ENCODE measurements around the gene ATP2C2.

ATP2C2 gene

DNA sequence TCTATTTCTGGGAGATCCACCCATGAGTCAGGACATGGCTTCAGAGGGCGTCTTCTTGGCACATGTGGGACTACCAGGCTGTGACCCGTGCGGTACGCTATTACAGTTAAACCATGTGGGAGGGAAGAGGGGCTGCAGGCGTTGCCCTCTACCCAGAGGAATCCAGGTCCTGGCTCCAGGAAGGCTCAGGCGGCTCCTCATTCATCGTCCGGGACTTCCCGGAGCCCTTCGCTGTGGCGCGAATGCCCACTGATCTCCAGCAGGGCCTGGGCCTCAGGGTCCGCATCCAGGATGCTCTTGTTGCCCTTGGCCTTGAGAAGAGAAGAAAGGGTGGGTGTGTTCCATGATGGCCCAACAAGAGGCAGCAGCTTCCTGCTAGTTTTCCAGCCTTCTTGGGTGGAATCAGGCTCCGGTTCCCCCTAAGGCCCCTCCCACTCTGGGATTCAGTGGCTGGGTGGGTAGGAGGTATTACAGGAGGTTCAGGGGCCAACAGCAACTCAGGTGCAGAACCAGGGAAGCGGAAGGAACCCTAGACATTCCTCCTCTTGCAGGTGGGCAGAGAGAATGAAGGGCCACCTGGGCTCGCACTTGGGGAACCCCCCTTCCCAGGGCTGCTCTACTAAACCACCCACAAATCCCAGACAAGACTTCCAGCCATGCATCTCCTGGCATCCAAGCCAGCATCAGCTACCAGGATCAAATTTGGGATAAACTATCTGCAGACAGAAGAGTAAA is 111.5 kb downstream of the ATP2C2 start:
- no peak for DNase-seq (ENCODE audit: low spot score)
- TF ChIP-seq, protein P1, sequence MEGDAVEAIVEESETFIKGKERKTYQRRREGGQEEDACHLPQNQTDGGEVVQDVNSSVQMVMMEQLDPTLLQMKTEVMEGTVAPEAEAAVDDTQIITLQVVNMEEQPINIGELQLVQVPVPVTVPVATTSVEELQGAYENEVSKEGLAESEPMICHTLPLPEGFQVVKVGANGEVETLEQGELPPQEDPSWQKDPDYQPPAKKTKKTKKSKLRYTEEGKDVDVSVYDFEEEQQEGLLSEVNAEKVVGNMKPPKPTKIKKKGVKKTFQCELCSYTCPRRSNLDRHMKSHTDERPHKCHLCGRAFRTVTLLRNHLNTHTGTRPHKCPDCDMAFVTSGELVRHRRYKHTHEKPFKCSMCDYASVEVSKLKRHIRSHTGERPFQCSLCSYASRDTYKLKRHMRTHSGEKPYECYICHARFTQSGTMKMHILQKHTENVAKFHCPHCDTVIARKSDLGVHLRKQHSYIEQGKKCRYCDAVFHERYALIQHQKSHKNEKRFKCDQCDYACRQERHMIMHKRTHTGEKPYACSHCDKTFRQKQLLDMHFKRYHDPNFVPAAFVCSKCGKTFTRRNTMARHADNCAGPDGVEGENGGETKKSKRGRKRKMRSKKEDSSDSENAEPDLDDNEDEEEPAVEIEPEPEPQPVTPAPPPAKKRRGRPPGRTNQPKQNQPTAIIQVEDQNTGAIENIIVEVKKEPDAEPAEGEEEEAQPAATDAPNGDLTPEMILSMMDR (IDR thresholded peaks at IDR 0.05; ENCODE audit: extremely low read depth, missing control alignments) = no peak

DNA sequence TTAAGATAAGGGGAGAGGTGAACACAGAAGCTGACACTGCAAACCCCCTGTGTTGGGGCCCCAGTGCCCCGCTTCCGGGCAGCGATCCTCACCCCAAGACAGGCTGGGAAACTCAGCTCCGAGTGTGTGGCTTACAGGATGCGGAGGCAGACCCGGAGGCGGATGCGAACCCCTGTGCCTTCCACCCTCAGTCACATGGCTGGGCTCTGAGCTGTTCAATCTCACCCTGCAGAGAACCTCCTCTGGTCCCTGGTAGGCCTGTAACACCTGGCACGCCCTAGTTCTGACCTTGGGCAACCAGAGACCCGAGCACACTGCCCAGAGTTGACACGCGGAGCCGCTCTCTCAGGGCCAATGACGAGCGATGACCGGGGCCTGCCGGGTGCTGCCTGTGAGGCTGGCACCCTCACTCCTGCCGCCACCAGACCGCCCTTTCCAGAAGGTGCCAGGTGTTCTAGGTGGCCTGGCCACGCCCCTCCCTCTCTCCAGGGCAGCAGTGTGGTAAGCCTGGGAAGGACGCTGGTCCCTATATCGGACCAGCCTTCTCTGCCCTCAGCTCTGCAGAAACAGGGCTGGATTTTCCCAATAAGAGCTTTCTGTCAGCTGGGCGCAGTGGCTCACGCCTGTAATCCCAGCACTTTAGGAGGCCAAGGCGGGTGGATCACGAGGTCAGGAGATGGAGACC is 112.9 kb downstream of the ATP2C2 start:
- TF ChIP-seq, protein P1 (IDR thresholded peaks at IDR 0.05; ENCODE audit: extremely low read depth, missing control alignments) = no peak
- no peak for DNase-seq (ENCODE audit: low spot score)

DNA sequence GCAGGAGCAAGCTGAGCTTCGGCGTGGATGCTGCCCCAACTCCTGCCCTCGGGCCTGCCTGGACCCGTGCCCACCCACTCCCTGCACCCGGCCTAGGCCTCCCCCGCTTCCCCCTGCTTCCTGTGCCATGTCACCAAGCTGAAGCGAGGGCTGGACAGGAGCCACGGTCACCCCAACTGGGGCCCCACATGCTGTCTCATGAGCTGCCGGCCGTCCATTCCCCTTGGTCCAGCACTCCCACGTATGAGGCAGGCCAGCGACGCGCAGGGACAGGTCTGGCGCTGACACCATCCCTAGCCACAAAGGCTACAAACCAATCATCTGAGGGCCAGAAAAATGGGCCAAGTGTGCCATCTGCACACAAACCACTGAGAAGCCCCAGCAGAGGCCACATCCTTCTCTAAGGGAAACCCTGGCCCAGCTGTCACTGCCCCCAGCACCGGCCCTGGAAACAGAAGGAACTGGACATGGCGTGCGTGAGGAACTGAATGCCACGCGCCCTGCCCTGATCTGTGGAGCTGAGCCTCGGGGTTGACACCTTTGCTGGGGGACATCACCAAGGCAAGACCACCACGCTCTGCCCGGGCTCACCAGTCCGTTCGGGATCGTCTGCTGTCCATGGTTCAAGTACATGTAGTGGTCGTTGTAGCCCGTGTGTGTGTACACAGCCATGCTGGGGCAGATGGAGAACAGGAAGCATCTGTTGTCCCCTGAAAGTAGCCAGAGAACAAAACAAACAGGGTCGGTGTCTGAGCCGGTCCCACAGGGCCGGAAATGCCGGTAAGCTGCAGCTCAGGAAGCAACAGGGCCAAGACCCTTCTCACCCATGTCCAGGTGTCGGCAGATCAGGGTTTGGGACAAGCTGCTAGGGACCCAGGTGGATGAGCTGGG is 113.9 kb downstream of the ATP2C2 start:
- TF ChIP-seq, protein P1 (IDR thresholded peaks at IDR 0.05; ENCODE audit: extremely low read depth, missing control alignments) = no peak
- DNase-seq (ENCODE audit: low spot score) = no peak

DNA sequence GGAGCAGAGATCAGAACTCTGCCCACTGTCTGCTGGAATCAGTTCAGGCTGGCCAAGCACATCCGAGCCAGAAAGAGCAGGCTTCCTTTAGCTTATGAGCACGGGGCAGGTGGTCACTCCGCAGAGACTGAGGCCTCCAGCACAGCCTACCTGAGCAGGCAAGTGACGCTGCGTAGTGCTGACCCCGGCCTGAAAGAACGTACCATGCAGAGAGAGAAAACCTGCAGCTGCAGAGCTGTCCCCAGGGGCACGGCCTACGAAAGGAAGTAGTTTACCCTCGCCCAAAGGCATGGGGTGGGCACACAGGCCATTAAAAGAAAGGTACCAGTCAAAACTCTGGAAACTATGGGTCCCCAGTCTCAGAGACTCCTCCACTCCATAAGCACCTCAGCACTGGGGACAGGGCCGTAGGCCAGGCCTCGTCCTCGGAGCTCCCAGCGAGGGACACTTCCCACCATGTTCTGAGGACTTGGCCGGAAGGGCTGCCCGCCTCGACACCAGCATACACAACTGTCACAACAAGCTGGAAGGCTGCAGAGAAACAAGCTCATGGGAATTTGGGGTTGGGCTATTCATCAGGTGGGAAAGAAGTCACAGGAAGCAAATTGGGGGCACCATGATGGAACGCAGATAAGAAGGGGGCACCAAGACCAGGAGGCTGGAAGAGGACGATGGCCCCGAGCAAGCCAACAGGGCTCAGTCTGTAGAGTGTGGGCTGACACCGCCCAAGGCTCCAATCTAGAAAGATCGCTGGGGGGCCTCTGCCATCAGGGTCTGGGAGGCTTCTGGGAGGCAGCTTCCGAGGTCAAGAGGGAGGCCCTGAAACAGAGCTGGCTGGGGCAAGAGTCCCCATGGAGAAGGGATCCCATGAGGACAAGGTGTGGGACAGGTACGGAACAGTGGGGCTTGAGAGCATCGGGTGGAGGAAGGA is 114.9 kb downstream of the ATP2C2 start:
- DNase-seq (ENCODE audit: low spot score) = no peak
- TF ChIP-seq, protein P1 (IDR thresholded peaks at IDR 0.05; ENCODE audit: extremely low read depth, missing control alignments) = no peak

DNA sequence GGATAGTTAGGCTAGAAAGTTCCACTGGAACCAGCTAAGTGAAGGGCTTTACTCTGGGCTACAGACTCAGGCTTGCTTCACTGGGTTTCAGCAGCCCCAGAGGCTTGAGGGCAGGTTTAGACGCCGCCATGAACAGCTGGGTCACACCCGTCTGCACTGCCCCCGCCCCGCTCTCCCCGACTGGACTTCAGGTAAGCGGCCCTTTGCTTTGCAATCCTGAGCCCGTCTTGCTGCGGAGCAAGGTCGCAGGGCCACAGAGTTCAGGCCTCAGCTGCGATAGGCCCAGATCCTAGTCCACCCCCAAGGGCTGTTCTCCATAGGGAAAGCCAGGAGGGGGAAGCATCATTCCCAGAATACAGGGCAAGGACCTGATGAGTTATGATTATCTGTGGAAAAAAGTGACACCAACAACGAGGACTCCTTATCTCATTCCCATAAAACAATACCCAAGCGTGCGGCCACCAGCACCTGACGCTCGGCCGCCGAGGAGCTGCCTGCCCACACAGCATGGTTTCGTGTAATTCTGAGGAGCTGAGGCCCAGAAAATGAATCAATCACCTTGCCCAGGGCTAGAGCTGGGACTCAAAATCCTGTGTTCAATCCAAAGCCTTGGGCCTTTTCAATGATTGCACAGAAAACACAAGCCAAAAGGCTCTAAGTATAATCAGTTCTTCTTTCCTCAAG is 115.7 kb downstream of the ATP2C2 start:
- TF ChIP-seq, protein P1 (IDR thresholded peaks at IDR 0.05; ENCODE audit: extremely low read depth, missing control alignments) = no peak
- DNase-seq (ENCODE audit: low spot score) = no peak

DNA sequence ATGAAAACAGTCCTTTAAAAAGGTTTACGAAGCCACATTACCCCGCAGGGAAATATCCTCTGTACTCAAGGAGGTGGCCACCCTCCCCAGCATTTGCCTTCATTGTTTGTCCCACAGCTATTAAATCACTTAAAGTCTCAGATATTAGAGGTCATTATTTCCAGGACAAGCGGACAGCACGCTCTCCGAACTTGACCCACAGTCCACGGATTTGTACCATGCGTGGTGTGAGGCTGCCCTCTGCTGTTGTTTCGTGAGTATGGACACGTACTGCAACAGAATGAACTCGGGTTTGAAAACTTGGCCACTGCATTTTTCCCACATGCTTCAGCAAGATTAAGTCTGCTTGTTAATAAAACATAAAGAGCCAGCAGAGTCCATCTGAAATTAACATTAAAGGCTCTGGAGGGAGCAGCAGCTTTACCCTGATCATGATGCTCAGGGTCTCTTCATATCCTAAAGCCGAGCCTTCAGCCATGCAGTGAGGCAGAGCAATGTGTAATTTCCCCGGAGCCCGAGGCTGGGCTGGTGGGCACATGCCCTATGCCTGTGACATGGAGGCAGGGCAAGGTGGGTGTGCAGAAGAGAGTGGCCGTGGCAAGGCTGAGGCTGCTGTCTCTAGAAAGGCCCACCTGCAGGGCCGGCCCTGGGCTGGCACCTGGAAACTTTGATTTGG is 116.4 kb downstream of the ATP2C2 start:
- TF ChIP-seq, protein P1 (IDR thresholded peaks at IDR 0.05; ENCODE audit: extremely low read depth, missing control alignments) = no peak
- no peak for DNase-seq (ENCODE audit: low spot score)

Data from GM20000 (cell line).